Measurements from ENCODE around the gene MAGEA3. TPM values are rescaled to one million over a fixed set of nuclear protein-coding genes. Genes with fewer than 3 reads are reported as not detected.
"Not testable (repeated sequence)": the region's sequence is repeated elsewhere in the genome, so short reads cannot be mapped to it uniquely, and the experiment has no call there.

Gene MAGEA3
- total RNA-seq (2014; rRNA removed; shearing (Covaris generic); ENCODE audit: low replicate concordance), result not detected in 2 replicates

- in situ Hi-C loops (cut with HindIII; ENCODE audit: low pct_unique_long_range_greater_than_20kb, low sequenced_read_pairs); DNase-seq (ENCODE audit: low read depth): not testable (repeated sequence)
Observed at GRCh38 chrX:152697952-152698931, at the start of gene MAGEA3. Gene MAGEA3 (plus strand): TSS chrX:152698794. CDS start chrX:152700833, 2,039 bp downstream.

- in situ Hi-C loops (cut with HindIII; ENCODE audit: low pct_unique_long_range_greater_than_20kb, low sequenced_read_pairs), result no loop called here
- DNase-seq (ENCODE audit: low read depth), result no peak
Observed at GRCh38 chrX:152652060-152652459, 46.5 kb upstream of the MAGEA3 start.

GRCh38 chrX:152652467-152652866 is 46.1 kb upstream of the MAGEA3 start:
- in situ Hi-C loops (cut with HindIII; ENCODE audit: low pct_unique_long_range_greater_than_20kb, low sequenced_read_pairs), result no loop called here
- no peak for DNase-seq (ENCODE audit: low read depth)

GRCh38 chrX:152656087-152656486 is 42.5 kb upstream of the MAGEA3 start:
- no peak for DNase-seq (ENCODE audit: low read depth)
- in situ Hi-C loops (cut with HindIII; ENCODE audit: low pct_unique_long_range_greater_than_20kb, low sequenced_read_pairs), result no loop called here

GRCh38 chrX:152656890-152657289 is 41.7 kb upstream of the MAGEA3 start:
- in situ Hi-C loops (cut with HindIII; ENCODE audit: low pct_unique_long_range_greater_than_20kb, low sequenced_read_pairs), result no loop called here
- DNase-seq (ENCODE audit: low read depth), result no peak

GRCh38 chrX:152658302-152658701 is 40.3 kb upstream of the MAGEA3 start:
- no peak for DNase-seq (ENCODE audit: low read depth)
- in situ Hi-C loops (cut with HindIII; ENCODE audit: low pct_unique_long_range_greater_than_20kb, low sequenced_read_pairs), result no loop called here

- no peak for DNase-seq (ENCODE audit: low read depth)
- in situ Hi-C loops (cut with HindIII; ENCODE audit: low pct_unique_long_range_greater_than_20kb, low sequenced_read_pairs), result no loop called here
Observed at GRCh38 chrX:152663086-152663485, 35.5 kb upstream of the MAGEA3 start.

- in situ Hi-C loops (cut with HindIII; ENCODE audit: low pct_unique_long_range_greater_than_20kb, low sequenced_read_pairs), result no loop called here
Observed at GRCh38 chrX:152674135-152674534, 24.5 kb upstream of the MAGEA3 start.

GRCh38 chrX:152674652-152675051 is 23.9 kb upstream of the MAGEA3 start:
- in situ Hi-C loops (cut with HindIII; ENCODE audit: low pct_unique_long_range_greater_than_20kb, low sequenced_read_pairs); DNase-seq (ENCODE audit: low read depth): not testable (repeated sequence)

More at GRCh38 chrX:152674135-152674534, 24.5 kb upstream of the MAGEA3 start:
- no peak for DNase-seq (ENCODE audit: low read depth)

- DNase-seq (ENCODE audit: low read depth); in situ Hi-C loops (cut with HindIII; ENCODE audit: low pct_unique_long_range_greater_than_20kb, low sequenced_read_pairs): not testable (repeated sequence)
Observed at GRCh38 chrX:152681012-152681411, 17.6 kb upstream of the MAGEA3 start.

GRCh38 chrX:152700390-152700789 is 1.8 kb downstream of the MAGEA3 start:
- in situ Hi-C loops (cut with HindIII; ENCODE audit: low pct_unique_long_range_greater_than_20kb, low sequenced_read_pairs); DNase-seq (ENCODE audit: low read depth): not testable (repeated sequence)

GRCh38 chrX:152706500-152706899 is 7.9 kb downstream of the MAGEA3 start:
- DNase-seq (ENCODE audit: low read depth); in situ Hi-C loops (cut with HindIII; ENCODE audit: low pct_unique_long_range_greater_than_20kb, low sequenced_read_pairs): not testable (repeated sequence)

GRCh38 chrX:152709173-152709572 is 10.6 kb downstream of the MAGEA3 start, which contains the start of gene CSAG2:
Gene CSAG2 (minus strand): TSS chrX:152709273. CDS start chrX:152709112, 161 bp downstream.
- DNase-seq (ENCODE audit: low read depth); in situ Hi-C loops (cut with HindIII; ENCODE audit: low pct_unique_long_range_greater_than_20kb, low sequenced_read_pairs): not testable (repeated sequence)

- DNase-seq (ENCODE audit: low read depth); in situ Hi-C loops (cut with HindIII; ENCODE audit: low pct_unique_long_range_greater_than_20kb, low sequenced_read_pairs): not testable (repeated sequence)
Observed at GRCh38 chrX:152713195-152713594, 14.6 kb downstream of the MAGEA3 start.

GRCh38 chrX:152713815-152714787 is 15.5 kb downstream of the MAGEA3 start, which contains the start of gene MAGEA2B:
Gene MAGEA2B (plus strand): TSS chrX:152714628. CDS start chrX:152717107, 2,479 bp downstream.
- DNase-seq (ENCODE audit: low read depth); in situ Hi-C loops (cut with HindIII; ENCODE audit: low pct_unique_long_range_greater_than_20kb, low sequenced_read_pairs): not testable (repeated sequence)

- in situ Hi-C loops (cut with HindIII; ENCODE audit: low pct_unique_long_range_greater_than_20kb, low sequenced_read_pairs), result no loop called here
- DNase-seq (ENCODE audit: low read depth), result no peak
Observed at GRCh38 chrX:152725409-152725808, 26.8 kb downstream of the MAGEA3 start.

- no peak for DNase-seq (ENCODE audit: low read depth)
- in situ Hi-C loops (cut with HindIII; ENCODE audit: low pct_unique_long_range_greater_than_20kb, low sequenced_read_pairs), result no loop called here
Observed at GRCh38 chrX:152733261-152733975, 34.8 kb downstream of the MAGEA3 start, which contains the start of the genes CSAG1 and MAGEA12. Gene CSAG1 (minus strand): TSS chrX:152733721. CDS start chrX:152732460, 1,261 bp downstream. Gene MAGEA12 (plus strand): TSS chrX:152733757. CDS start chrX:152736162, 2,405 bp downstream.

Measured in Caki2 (cell line).